Measurements from ENCODE around the gene PALLD. TPM values are rescaled to one million over a fixed set of nuclear protein-coding genes. Genes with fewer than 3 reads are reported as not detected.

The PALLD gene
- total and polyA plus RNA-seq, 2 of the 13 experiments (the other 11 are each of a cell fraction or from before 2014, with no cell fraction given) = 0.50 to 1.5 TPM

GRCh38 chr4:168832763-168833575, 336.1 kb downstream of the PALLD start (continued):
- TF ChIP-seq, protein P1, sequence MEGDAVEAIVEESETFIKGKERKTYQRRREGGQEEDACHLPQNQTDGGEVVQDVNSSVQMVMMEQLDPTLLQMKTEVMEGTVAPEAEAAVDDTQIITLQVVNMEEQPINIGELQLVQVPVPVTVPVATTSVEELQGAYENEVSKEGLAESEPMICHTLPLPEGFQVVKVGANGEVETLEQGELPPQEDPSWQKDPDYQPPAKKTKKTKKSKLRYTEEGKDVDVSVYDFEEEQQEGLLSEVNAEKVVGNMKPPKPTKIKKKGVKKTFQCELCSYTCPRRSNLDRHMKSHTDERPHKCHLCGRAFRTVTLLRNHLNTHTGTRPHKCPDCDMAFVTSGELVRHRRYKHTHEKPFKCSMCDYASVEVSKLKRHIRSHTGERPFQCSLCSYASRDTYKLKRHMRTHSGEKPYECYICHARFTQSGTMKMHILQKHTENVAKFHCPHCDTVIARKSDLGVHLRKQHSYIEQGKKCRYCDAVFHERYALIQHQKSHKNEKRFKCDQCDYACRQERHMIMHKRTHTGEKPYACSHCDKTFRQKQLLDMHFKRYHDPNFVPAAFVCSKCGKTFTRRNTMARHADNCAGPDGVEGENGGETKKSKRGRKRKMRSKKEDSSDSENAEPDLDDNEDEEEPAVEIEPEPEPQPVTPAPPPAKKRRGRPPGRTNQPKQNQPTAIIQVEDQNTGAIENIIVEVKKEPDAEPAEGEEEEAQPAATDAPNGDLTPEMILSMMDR (CRISPR knock-in tag; IDR thresholded peaks at IDR 0.05) = peak; percentile 65
- TF ChIP-seq IRX3 (CRISPR knock-in tag; IDR thresholded peaks at IDR 0.05; ENCODE audit: borderline replicate concordance, low read depth) (no peak), KDM5B (CRISPR knock-in tag; IDR thresholded peaks at IDR 0.05; ENCODE audit: borderline replicate concordance) (0 out of 2 replicates have a peak, but pooled peaks have one; percentile 1), GRHL1 (CRISPR knock-in tag; conservative IDR thresholded peaks at IDR 0.05) (no peak), HNRNPLL (IDR thresholded peaks at IDR 0.05; ENCODE audit: low read depth, low read length, poor library complexity, severe bottlenecking) (peak; percentile 18), ZNF543 (CRISPR knock-in tag; IDR thresholded peaks at IDR 0.05) (no peak), BCL3 (CRISPR knock-in tag; IDR thresholded peaks at IDR 0.05) (0 out of 2 replicates have a peak, but pooled peaks have one; percentile 27), ZBTB1 (CRISPR knock-in tag; IDR thresholded peaks at IDR 0.05; ENCODE audit: borderline replicate concordance) (no peak)
- TF ChIP-seq, protein P2, sequence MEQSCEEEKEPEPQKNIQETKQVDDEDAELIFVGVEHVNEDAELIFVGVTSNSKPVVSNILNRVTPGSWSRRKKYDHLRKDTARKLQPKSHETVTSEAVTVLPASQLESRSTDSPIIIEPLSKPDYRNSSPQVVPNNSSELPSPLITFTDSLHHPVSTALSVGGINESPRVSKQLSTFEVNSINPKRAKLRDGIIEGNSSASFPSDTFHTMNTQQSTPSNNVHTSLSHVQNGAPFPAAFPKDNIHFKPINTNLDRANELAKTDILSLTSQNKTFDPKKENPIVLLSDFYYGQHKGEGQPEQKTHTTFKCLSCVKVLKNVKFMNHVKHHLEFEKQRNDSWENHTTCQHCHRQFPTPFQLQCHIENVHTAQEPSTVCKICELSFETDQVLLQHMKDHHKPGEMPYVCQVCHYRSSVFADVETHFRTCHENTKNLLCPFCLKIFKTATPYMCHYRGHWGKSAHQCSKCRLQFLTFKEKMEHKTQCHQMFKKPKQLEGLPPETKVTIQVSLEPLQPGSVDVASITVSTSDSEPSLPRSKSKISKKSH (CRISPR knock-in tag; IDR thresholded peaks at IDR 0.05; ENCODE audit: borderline replicate concordance) = peak; percentile 18; the same call in 1 of the 2 replicates
